Body of pancreas (tissue), 4 donors: ENCODE data around the gene HIPK1. TPM values are rescaled to one million over a fixed set of nuclear protein-coding genes. Genes with fewer than 3 reads are reported as not detected.

Experiments used
- ATAC-seq: fragments of 150-250 bp; one replicate; pipeline ENCODE4 v1.9.1; 2016
- DNase-seq, 4 donors: peaks; one replicate each; pipeline ENCODE4 v3.0.0-alpha.2; 2019
- H3K27ac ChIP-seq, 4 donors: fragments of 200-600 bp; sonication (generic); 1 replicate in 3 of 4; 2 replicates in 1 of 4; pipeline versions ENCODE4 v1.5.1 to v1.6.1; 2016 to 2019; ENCODE audit warnings: mild to moderate bottlenecking in 1 of 4, mixed read lengths in 1 of 4, moderate library complexity in 1 of 4
- H3K27me3 ChIP-seq, 2 donors: fragments of 200-600 bp; sonication (generic); one replicate each; pipeline ENCODE4 v1.6.0; 2016; ENCODE audit warnings: mild to moderate bottlenecking in 1 of 2
- H3K36me3 ChIP-seq, 2 donors: fragments of 200-600 bp; sonication (generic); replicated peaks in 1 of 2; 2 replicates each; pipeline ENCODE4 v1.5.1; 2016; ENCODE audit warnings: low read depth in 2 of 2; ENCODE audit not compliant: insufficient read depth in 1 of 2
- H3K4me1 ChIP-seq: fragments of 200-600 bp; sonication (generic); one replicate; pipeline ENCODE4 v1.6.0; 2016
- H3K4me3 ChIP-seq, 2 donors: fragments of 200-600 bp; sonication (generic); 1 replicate in 1 of 2; 2 replicates in 1 of 2; pipeline ENCODE4 v1.5.1; 2016 to 2019
- H3K9me3 ChIP-seq, 3 donors: fragments of 200-600 bp; sonication (generic); 1 replicate in 2 of 3; 2 replicates in 1 of 3; pipeline ENCODE4 v1.5.1; 2016
- CTCF ChIP-seq, 7 experiments: fragments of 450-650 bp in 4 of 7; fragments of 200-600 bp in 3 of 7; sonication (generic) in 3 of 7; IDR thresholded peaks; one replicate each; pipeline ENCODE4 v1.5.1; 2016 to 2019; ENCODE audit warnings: antibody characterized with exemption in 7 of 7
- POLR2A ChIP-seq, 3 donors: fragments of 450-650 bp; IDR thresholded peaks; one replicate each; pipeline ENCODE4 v1.6.1; 2016; ENCODE audit warnings: antibody characterized with exemption in 3 of 3, mild to moderate bottlenecking in 2 of 3
- WGBS, 2 donors: methylation state at CpG; one replicate each; pipeline ENCODE4 v1.1.5; 2017; 5-methylcytosine and 5-hydroxymethylcytosine counted together
- intact Hi-C: fragments of 100-400 bp; cut with DNase I; formaldehyde crosslinking; loops from one replicate; pipeline ENCODE4 v1.15.1; 2023
- total RNA-seq, 2 donors: library from RNA; depleted of rRNA; stranded (reverse); fragments of >200 nt; gene quantifications; one replicate each; pipeline ENCODE4 v1.1.0, GENCODE V29; 2016

HIPK1 gene
- total RNA-seq, 2 donors from 2014 or later = 22.7 to 30.1 TPM

GRCh38 chr1:113917400-113918082 is 11.6 kb upstream of the HIPK1 start:
- Histone ChIP-seq H3K4me3 (no peak overlapping the region), H3K9me3 (no peaks in the 10 kb centered on the region), H3K27me3 (no peaks in the 10 kb centered on the region), H3K4me1 (peaks cover 6% of the 10 kb centered on the region), H3K36me3 (no peaks in the 10 kb centered on the region), H3K27ac (no peak overlapping the region)
- ATAC-seq (no peak), DNase-seq (no peak)
- TF ChIP-seq POLR2A (IDR thresholded peaks at IDR 0.05) (no peak), CTCF (IDR thresholded peaks at IDR 0.05) (no peak)
- WGBS, 2 donors = 82 to 83% methylated on average over 2 of the region's 2 CpGs
- intact Hi-C loops = no loop called here

GRCh38 chr1:113918243-113918642 is 10.9 kb upstream of the HIPK1 start:
- Histone ChIP-seq H3K4me1 (no peaks in the 10 kb centered on the region), H3K36me3 (no peaks in the 10 kb centered on the region), H3K4me3 (no peak overlapping the region), H3K9me3 (no peaks in the 10 kb centered on the region), H3K27ac (no peak overlapping the region), H3K27me3 (no peaks in the 10 kb centered on the region)
- no peak for ATAC-seq
- intact Hi-C loops = no loop called here
- no peak for DNase-seq
- TF ChIP-seq POLR2A (IDR thresholded peaks at IDR 0.05) = no peak
- no peak for TF ChIP-seq CTCF (IDR thresholded peaks at IDR 0.05)

- 84 to 95% methylated on average over 4 of the region's 4 CpGs for WGBS, 2 donors
- ATAC-seq = no peak
Observed at GRCh38 chr1:113922957-113923356, 6.2 kb upstream of the HIPK1 start.

GRCh38 chr1:113924473-113924872 is 4.7 kb upstream of the HIPK1 start:
- no peak for ATAC-seq
- H3K4me1 ChIP-seq = peaks cover 6% of the 10 kb centered on the region
- TF ChIP-seq CTCF (IDR thresholded peaks at IDR 0.05) = no peak
- TF ChIP-seq POLR2A (IDR thresholded peaks at IDR 0.05) = no peak
- intact Hi-C loops = no loop called here
- H3K4me3 ChIP-seq = no peak overlapping the region
- no peak overlapping the region for H3K27ac ChIP-seq
- DNase-seq = no peak
- no peaks in the 10 kb centered on the region for H3K9me3 ChIP-seq
- WGBS, 2 donors = 94 to 95% methylated on average over 2 of the region's 2 CpGs
- H3K27me3 ChIP-seq = no peaks in the 10 kb centered on the region
- no peaks in the 10 kb centered on the region for H3K36me3 ChIP-seq

More at GRCh38 chr1:113922957-113923356, 6.2 kb upstream of the HIPK1 start:
- no peak for TF ChIP-seq POLR2A (IDR thresholded peaks at IDR 0.05)
- no peak for TF ChIP-seq CTCF (IDR thresholded peaks at IDR 0.05)
- no peak for DNase-seq
- no peak overlapping the region for H3K4me3 ChIP-seq
- H3K4me1 ChIP-seq = peaks cover 4% of the 10 kb centered on the region
- H3K36me3 ChIP-seq = no peaks in the 10 kb centered on the region
- intact Hi-C loops = no loop called here
- no peaks in the 10 kb centered on the region for H3K9me3 ChIP-seq
- H3K27me3 ChIP-seq = no peaks in the 10 kb centered on the region
- H3K27ac ChIP-seq = no peak overlapping the region
